HepG2 (cell line): ENCODE data around the gene PRRC2A. TPM values are rescaled to one million over a fixed set of nuclear protein-coding genes. Genes with fewer than 3 reads are reported as not detected.

ENCODE experiments used
- ARID3A ChIP-seq: IDR thresholded peaks from 2 replicates; pipeline ENCODE4 v1.6.1; 2012; ENCODE audit warnings: low read depth, low read length, improper control_type of control experiment
- ATF1 ChIP-seq: IDR thresholded peaks from 2 replicates; pipeline ENCODE4 v1.6.1; 2016; ENCODE audit warnings: mild to moderate bottlenecking, control low read depth
- ATF6 ChIP-seq: sonication (generic); formaldehyde crosslinking; conservative IDR thresholded peaks from 2 replicates; pipeline ENCODE4 v1.4.0; 2020; ENCODE audit warnings: missing genetic modification reagents
- DMAP1 ChIP-seq: IDR thresholded peaks from 2 replicates; pipeline ENCODE4 v1.6.1; 2016
- ELF3 ChIP-seq: IDR thresholded peaks from 2 replicates; pipeline ENCODE4 v1.6.1; 2016; ENCODE audit warnings: missing genetic modification reagents, missing compliant biosample characterization
- EZH2 ChIP-seq: conservative IDR thresholded peaks from 2 replicates; pipeline ENCODE4 v1.6.1; 2012; ENCODE audit warnings: mild to moderate bottlenecking, low read depth, low read length, moderate library complexity
- KAT7 ChIP-seq: IDR thresholded peaks from 2 replicates; pipeline ENCODE4 v1.6.1; 2018; ENCODE audit warnings: borderline replicate concordance, missing compliant biosample characterization
- MBNL3 ChIP-seq: fragments of 250-450 bp; sonication (Bioruptor Pico); conservative IDR thresholded peaks from 2 replicates; pipeline ENCODE4 v1.8.0; 2022; ENCODE audit warnings: mild to moderate bottlenecking, inconsistent platforms
- PBX2 ChIP-seq: IDR thresholded peaks from 2 replicates; pipeline ENCODE4 v1.6.1; 2016; ENCODE audit warnings: control low read depth
- SMAD1 ChIP-seq: sonication (generic); formaldehyde crosslinking; IDR thresholded peaks from 2 replicates; pipeline ENCODE4 v1.4.0; 2020; ENCODE audit warnings: missing genetic modification reagents, low read depth, mild to moderate bottlenecking, borderline replicate concordance
- TCF12 ChIP-seq, 2 experiments: fragments of 450-650 bp in 1 of 2; sonication (generic) in 1 of 2; formaldehyde crosslinking in 1 of 2; IDR thresholded peaks; 2 replicates each; pipeline versions ENCODE4 v1.6.1 to v1.8.0; 2017 to 2022; ENCODE audit warnings: antibody characterized with exemption in 1 of 2, mild to moderate bottlenecking in 1 of 2, missing genetic modification reagents in 1 of 2, moderate library complexity in 1 of 2
- TRIM22 ChIP-seq: fragments of 450-650 bp; IDR thresholded peaks from 2 replicates; pipeline ENCODE4 v1.6.1; 2017
- WIZ ChIP-seq: sonication (generic); formaldehyde crosslinking; IDR thresholded peaks from 2 replicates; pipeline ENCODE4 v1.5.1; 2020; ENCODE audit warnings: mild to moderate bottlenecking, missing genetic modification reagents
- ZNF547 ChIP-seq: sonication (generic); formaldehyde crosslinking; IDR thresholded peaks from 2 replicates; pipeline ENCODE4 v1.5.1; 2020; ENCODE audit warnings: mild to moderate bottlenecking, missing genetic modification reagents
- ZNF550 ChIP-seq: sonication (generic); formaldehyde crosslinking; IDR thresholded peaks from 2 replicates; pipeline ENCODE4 v1.4.0; 2020; ENCODE audit warnings: mild to moderate bottlenecking, missing genetic modification reagents, borderline replicate concordance
- ZNF782 ChIP-seq: sonication (generic); formaldehyde crosslinking; IDR thresholded peaks from 2 replicates; pipeline ENCODE4 v1.4.0; 2020; ENCODE audit warnings: missing genetic modification reagents, mild to moderate bottlenecking, borderline replicate concordance
- polyA plus RNA-seq, 8 experiments: library from polyadenylated mRNA; depleted of rRNA in 3 of 8; stranded (reverse) in 7 of 8; unstranded in 1 of 8; fragments of >200 nt; fragmentation: Illumina TruSeq in 4 of 8; extraction: Trizol in 4 of 8; gene quantifications; 2 replicates each; pipeline versions ENCODE4 v1.2.1 to v1.2.3, GENCODE V29; 2011 to 2016; ENCODE audit warnings: low read depth in 4 of 8, missing spikeins in 1 of 8, mixed read lengths in 1 of 8; ENCODE audit not compliant: insufficient read depth in 1 of 8
- total RNA-seq, 5 experiments: library from RNA; depleted of rRNA; stranded (reverse); fragments of >200 nt; fragmentation: Illumina TruSeq; extraction: Trizol; gene quantifications; 2 replicates each; pipeline ENCODE4 v1.2.3, GENCODE V29; 2016; ENCODE audit warnings: low read depth in 1 of 5
- TF ChIP-seq, protein P1 (sequence below): sonication (generic); formaldehyde crosslinking; IDR thresholded peaks from 2 replicates; pipeline ENCODE4 v1.9.0; 2021; ENCODE audit warnings: missing genetic modification reagents, borderline replicate concordance
- TF ChIP-seq, protein P2 (sequence below): sonication (generic); formaldehyde crosslinking; IDR thresholded peaks from 2 replicates; pipeline ENCODE4 v1.8.0; 2022; ENCODE audit warnings: missing genetic modification reagents, mild to moderate bottlenecking, moderate library complexity, borderline replicate concordance

Gene PRRC2A
- total and polyA plus RNA-seq, 2 of the 13 experiments (the other 11 are each of a cell fraction or from before 2014, with no cell fraction given), result 38.9 to 47.4 TPM

GRCh38 chr6:31660381-31661261 is 40.1 kb downstream of the PRRC2A start, which contains the start of gene C6orf47 (continued):
- TF ChIP-seq MBNL3 (CRISPR knock-in tag) (0 out of 2 replicates have a peak, but pooled peaks have one; percentile 59), TRIM22 (no peak), PBX2 (no peak), ATF1 (CRISPR knock-in tag) (no peak), ARID3A (no peak), TCF12 (IDR thresholded peaks at IDR 0.05) (no peak), TCF12 (CRISPR knock-in tag; IDR thresholded peaks at IDR 0.05) (no peak; the same call in 1 of the 2 replicates), ZNF782 (CRISPR knock-in tag) (0 out of 2 replicates have a peak, but pooled peaks have one; percentile 25), ELF3 (CRISPR knock-in tag) (peak; percentile 86), WIZ (peak; percentile 88; the same call in 1 of the 2 replicates), EZH2 (no peak), ZNF547 (CRISPR knock-in tag) (peak; percentile 84; the same call in 1 of the 2 replicates), ZNF550 (CRISPR knock-in tag) (no peak), ATF6 (CRISPR knock-in tag) (no peak), KAT7 (CRISPR knock-in tag) (peak; percentile 66; the same call in 1 of the 2 replicates), DMAP1 (CRISPR knock-in tag) (peak; percentile 48; the same call in 1 of the 2 replicates), SMAD1 (0 out of 2 replicates have a peak, but pooled peaks have one; percentile 16)
- TF ChIP-seq, protein P1, sequence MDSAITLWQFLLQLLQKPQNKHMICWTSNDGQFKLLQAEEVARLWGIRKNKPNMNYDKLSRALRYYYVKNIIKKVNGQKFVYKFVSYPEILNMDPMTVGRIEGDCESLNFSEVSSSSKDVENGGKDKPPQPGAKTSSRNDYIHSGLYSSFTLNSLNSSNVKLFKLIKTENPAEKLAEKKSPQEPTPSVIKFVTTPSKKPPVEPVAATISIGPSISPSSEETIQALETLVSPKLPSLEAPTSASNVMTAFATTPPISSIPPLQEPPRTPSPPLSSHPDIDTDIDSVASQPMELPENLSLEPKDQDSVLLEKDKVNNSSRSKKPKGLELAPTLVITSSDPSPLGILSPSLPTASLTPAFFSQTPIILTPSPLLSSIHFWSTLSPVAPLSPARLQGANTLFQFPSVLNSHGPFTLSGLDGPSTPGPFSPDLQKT (CRISPR knock-in tag), result peak; percentile 62; the same call in 1 of the 2 replicates
- TF ChIP-seq, protein P2, sequence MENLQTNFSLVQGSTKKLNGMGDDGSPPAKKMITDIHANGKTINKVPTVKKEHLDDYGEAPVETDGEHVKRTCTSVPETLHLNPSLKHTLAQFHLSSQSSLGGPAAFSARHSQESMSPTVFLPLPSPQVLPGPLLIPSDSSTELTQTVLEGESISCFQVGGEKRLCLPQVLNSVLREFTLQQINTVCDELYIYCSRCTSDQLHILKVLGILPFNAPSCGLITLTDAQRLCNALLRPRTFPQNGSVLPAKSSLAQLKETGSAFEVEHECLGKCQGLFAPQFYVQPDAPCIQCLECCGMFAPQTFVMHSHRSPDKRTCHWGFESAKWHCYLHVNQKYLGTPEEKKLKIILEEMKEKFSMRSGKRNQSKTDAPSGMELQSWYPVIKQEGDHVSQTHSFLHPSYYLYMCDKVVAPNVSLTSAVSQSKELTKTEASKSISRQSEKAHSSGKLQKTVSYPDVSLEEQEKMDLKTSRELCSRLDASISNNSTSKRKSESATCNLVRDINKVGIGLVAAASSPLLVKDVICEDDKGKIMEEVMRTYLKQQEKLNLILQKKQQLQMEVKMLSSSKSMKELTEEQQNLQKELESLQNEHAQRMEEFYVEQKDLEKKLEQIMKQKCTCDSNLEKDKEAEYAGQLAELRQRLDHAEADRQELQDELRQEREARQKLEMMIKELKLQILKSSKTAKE (CRISPR knock-in tag), result no peak
